ENCODE results near the gene OR2AE1. TPM values are rescaled to one million over a fixed set of nuclear protein-coding genes. Genes with fewer than 3 reads are reported as not detected.

The OR2AE1 gene
- polyA plus RNA-seq, 3 donors, result 0.27 TPM; not detected in 2

Other genes with a start within 250 kb of the OR2AE1 start
- gene CYP3A5, start 197.0 kb downstream of the OR2AE1 start, polyA plus RNA-seq (ENCODE audit: insufficient read length in 3 of 3), result 1 to 10 TPM; 1.5 to 2.7 (median 2.2) TPM
- gene CYP3A7, start 141.8 kb downstream of the OR2AE1 start, polyA plus RNA-seq (ENCODE audit: insufficient read length in 3 of 3), result under 1 TPM; 0.16 to 0.53 (median 0.43) TPM
- gene CYP3A4, start 92.8 kb downstream of the OR2AE1 start, polyA plus RNA-seq (ENCODE audit: insufficient read length in 3 of 3), result under 1 TPM; 0.20 to 0.49 (median 0.36) TPM
- gene CYP3A43, start 49.0 kb downstream of the OR2AE1 start, polyA plus RNA-seq (ENCODE audit: insufficient read length in 3 of 3), result under 1 TPM; 0.14 to 0.95 (median 0.73) TPM
- gene TRIM4, start 42.5 kb upstream of the OR2AE1 start, polyA plus RNA-seq (ENCODE audit: insufficient read length in 3 of 3), result 10 to 100 TPM; 30.1 to 39.5 (median 31.1) TPM
- 1 to 10 TPM in 1 of 3 donors, under 1 TPM in 2; 0.86 to 1.7 (median 0.95) TPM for gene GJC3, start 52.6 kb upstream of the OR2AE1 start, polyA plus RNA-seq (ENCODE audit: insufficient read length in 3 of 3)
- gene AZGP1, start 99.0 kb upstream of the OR2AE1 start, polyA plus RNA-seq (ENCODE audit: insufficient read length in 3 of 3), result 10 to 100 TPM; 62.6 to 70.1 (median 68.7) TPM
- gene ZKSCAN1, start 138.6 kb upstream of the OR2AE1 start, polyA plus RNA-seq (ENCODE audit: insufficient read length in 3 of 3), result 10 to 100 TPM; 42.4 to 68.8 (median 63.1) TPM
- 10 to 100 TPM; 22.8 to 27.1 (median 23.3) TPM for gene ZSCAN21, start 172.7 kb upstream of the OR2AE1 start, polyA plus RNA-seq (ENCODE audit: insufficient read length in 3 of 3)
- 10 to 100 TPM; 50.5 to 58.6 (median 57.8) TPM for gene ZNF3, start 204.7 kb upstream of the OR2AE1 start, polyA plus RNA-seq (ENCODE audit: insufficient read length in 3 of 3)
- gene COPS6, start 211.9 kb upstream of the OR2AE1 start, polyA plus RNA-seq (ENCODE audit: insufficient read length in 3 of 3), result 100 to 1,000 TPM; 133 to 137 (median 135) TPM
- 100 to 1,000 TPM; 166 to 180 (median 170) TPM for gene MCM7, start 224.4 kb upstream of the OR2AE1 start, polyA plus RNA-seq (ENCODE audit: insufficient read length in 3 of 3)
- 10 to 100 TPM; 33.4 to 39.4 (median 39.0) TPM for gene AP4M1, start 224.6 kb upstream of the OR2AE1 start, polyA plus RNA-seq (ENCODE audit: insufficient read length in 3 of 3)
- gene TAF6, start 242.3 kb upstream of the OR2AE1 start, polyA plus RNA-seq (ENCODE audit: insufficient read length in 3 of 3), result 10 to 100 TPM; 65.8 to 72.3 (median 69.2) TPM
- 10 to 100 TPM; 39.3 to 43.0 (median 41.5) TPM for gene CNPY4, start 242.6 kb upstream of the OR2AE1 start, polyA plus RNA-seq (ENCODE audit: insufficient read length in 3 of 3)
- 1 to 10 TPM; 1.7 to 2.6 (median 2.0) TPM for gene MBLAC1, start 249.9 kb upstream of the OR2AE1 start, polyA plus RNA-seq (ENCODE audit: insufficient read length in 3 of 3)